Osteocyte (in vitro differentiated cells): Measurements from ENCODE around the gene INTS12. TPM values are rescaled to one million over a fixed set of nuclear protein-coding genes. Genes with fewer than 3 reads are reported as not detected.
"Not testable (repeated sequence)": the region's sequence is repeated elsewhere in the genome, so short reads cannot be mapped to it uniquely, and the experiment has no call there.

Source experiments
- DNase-seq: peaks from one replicate; pipeline ENCODE4 v3.0.0; 2021; ENCODE audit warnings: mixed read lengths; ENCODE audit not compliant: unreplicated experiment; ENCODE audit errors: extremely low spot score
- H3K27ac Mint-ChIP-seq: one replicate; pipeline ENCODE4 v1.8.0; 2021; ENCODE audit warnings: mild to moderate bottlenecking, mixed read lengths; ENCODE audit not compliant: unreplicated experiment
- H3K27me3 Mint-ChIP-seq: one replicate; pipeline ENCODE4 v1.8.0; 2021; ENCODE audit warnings: mixed read lengths; ENCODE audit not compliant: unreplicated experiment
- H3K36me3 Mint-ChIP-seq: one replicate; pipeline ENCODE4 v1.8.0; 2021; ENCODE audit warnings: mixed read lengths; ENCODE audit not compliant: unreplicated experiment
- H3K4me1 Mint-ChIP-seq: one replicate; pipeline ENCODE4 v1.8.0; 2021; ENCODE audit warnings: mixed read lengths; ENCODE audit not compliant: unreplicated experiment
- H3K4me3 Mint-ChIP-seq: one replicate; pipeline ENCODE4 v1.8.0; 2021; ENCODE audit warnings: mild to moderate bottlenecking, moderate library complexity, mixed read lengths; ENCODE audit not compliant: unreplicated experiment
- H3K9me3 Mint-ChIP-seq: one replicate; pipeline ENCODE4 v1.8.0; 2021; ENCODE audit warnings: mixed read lengths; ENCODE audit not compliant: unreplicated experiment
- CTCF ChIP-seq: fragments of 200-600 bp; sonication (generic); IDR thresholded peaks from 2 replicates; pipeline ENCODE4 v1.5.0; 2021; ENCODE audit warnings: antibody characterized with exemption, mild to moderate bottlenecking, moderate library complexity
- total RNA-seq: library from RNA; stranded (reverse); gene quantifications from 2 replicates; pipeline ENCODE4 v1.2.1, GENCODE V29; 2021

The INTS12 gene
- total RNA-seq, 1 donor from 2014 or later: 17.4 TPM

GRCh38 chr4:105741548-105741947, 33.1 kb upstream of the INTS12 start:
- Mint-ChIP-seq H3K36me3 (peaks cover 14% of the 10 kb centered on the region), H3K9me3 (peaks cover 23% of the 10 kb centered on the region), H3K27ac (peak overlapping the region; percentile 69), H3K27me3 (no peaks in the 10 kb centered on the region), H3K4me1 (peaks cover 12% of the 10 kb centered on the region), H3K4me3 (no peak overlapping the region)
- TF ChIP-seq CTCF: no peak
- DNase-seq: no peak

GRCh38 chr4:105735217-105735616, 26.7 kb upstream of the INTS12 start:
- H3K36me3 Mint-ChIP-seq: peaks cover 56% of the 10 kb centered on the region
- not testable (repeated sequence) for H3K27me3 Mint-ChIP-seq, H3K4me3 Mint-ChIP-seq, H3K27ac Mint-ChIP-seq, DNase-seq, H3K4me1 Mint-ChIP-seq
- peaks cover 48% of the 10 kb centered on the region for H3K9me3 Mint-ChIP-seq

- H3K4me3 Mint-ChIP-seq, DNase-seq, H3K27me3 Mint-ChIP-seq, H3K27ac Mint-ChIP-seq, H3K4me1 Mint-ChIP-seq: not testable (repeated sequence)
- peaks cover 27% of the 10 kb centered on the region for H3K9me3 Mint-ChIP-seq
- peaks cover 45% of the 10 kb centered on the region for H3K36me3 Mint-ChIP-seq
Observed at GRCh38 chr4:105729895-105730294, 21.4 kb upstream of the INTS12 start.

DNA sequence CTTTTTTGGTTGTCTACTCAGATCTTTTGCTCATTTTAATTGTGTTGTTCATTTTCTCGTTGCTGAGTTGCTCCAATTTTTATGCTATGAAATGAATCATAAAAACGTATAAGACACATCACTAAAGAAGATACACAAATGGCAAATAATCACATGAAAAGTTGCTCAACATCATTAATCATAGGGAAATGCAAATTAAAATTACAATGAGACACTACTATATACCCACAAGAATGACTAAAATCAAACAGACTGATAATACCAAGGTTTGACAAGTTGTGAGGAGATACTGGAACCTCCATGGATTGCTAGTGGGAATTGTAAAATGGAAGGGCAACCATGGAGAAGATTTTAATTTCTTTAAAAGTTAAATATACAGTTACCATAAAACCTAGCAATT, 17.1 kb upstream of the INTS12 start:
- H3K4me3 Mint-ChIP-seq: no peak overlapping the region
- no peaks in the 10 kb centered on the region for H3K4me1 Mint-ChIP-seq
- DNase-seq: no peak
- no peak for TF ChIP-seq CTCF
- H3K27ac Mint-ChIP-seq: no peak overlapping the region
- no peaks in the 10 kb centered on the region for H3K27me3 Mint-ChIP-seq
- peaks cover 14% of the 10 kb centered on the region for H3K36me3 Mint-ChIP-seq
- peaks cover 5% of the 10 kb centered on the region for H3K9me3 Mint-ChIP-seq

DNA sequence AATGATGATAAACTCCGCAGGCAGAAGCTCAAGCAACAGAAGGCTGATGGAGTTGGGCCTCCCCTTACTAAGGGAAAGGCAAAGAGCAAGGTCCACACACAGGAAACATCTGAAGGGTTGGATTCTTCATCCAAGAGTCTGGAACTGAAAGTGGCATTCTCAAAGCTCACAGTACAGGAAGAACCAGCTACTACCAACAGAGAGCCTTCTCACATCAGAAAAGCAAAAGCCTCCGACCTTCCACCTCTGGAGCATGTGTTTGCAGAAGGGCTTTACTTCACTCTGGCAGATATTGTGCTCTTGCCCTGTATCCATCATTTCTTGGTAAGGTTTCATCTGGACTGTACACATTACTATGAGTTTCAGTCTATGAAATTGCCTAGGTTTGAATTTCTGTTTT, 10.7 kb upstream of the INTS12 start:
- no peaks in the 10 kb centered on the region for H3K36me3 Mint-ChIP-seq
- H3K4me3 Mint-ChIP-seq: no peak overlapping the region
- H3K4me1 Mint-ChIP-seq: no peaks in the 10 kb centered on the region
- no peaks in the 10 kb centered on the region for H3K9me3 Mint-ChIP-seq
- DNase-seq: no peak
- H3K27ac Mint-ChIP-seq: no peak overlapping the region
- no peaks in the 10 kb centered on the region for H3K27me3 Mint-ChIP-seq
- no peak for TF ChIP-seq CTCF

DNA sequence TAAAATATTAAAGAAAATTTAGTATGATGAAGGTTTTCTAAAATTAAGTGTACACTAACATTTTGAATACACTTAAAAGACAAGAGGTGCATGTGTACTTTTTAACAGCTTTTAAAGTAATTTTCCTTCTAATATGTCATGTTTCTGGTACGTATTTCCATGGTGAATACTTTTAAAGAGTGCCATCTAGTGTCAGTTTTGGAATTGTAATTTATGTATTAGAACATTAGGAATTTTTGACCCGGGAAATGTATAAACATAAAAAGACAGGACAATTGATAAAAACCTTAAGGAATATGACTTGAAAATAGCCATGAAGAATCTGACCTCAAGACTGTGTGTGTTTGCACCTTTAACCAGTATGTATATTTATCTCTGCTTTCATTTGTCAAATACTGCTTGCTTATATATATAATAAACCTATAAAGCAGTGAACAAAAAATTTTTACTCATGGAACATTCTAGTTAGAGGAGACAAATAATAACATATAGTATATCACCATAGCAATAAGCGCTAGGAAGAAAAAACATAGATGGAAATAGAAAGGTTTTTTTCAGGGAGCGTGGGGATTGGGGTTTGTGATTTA, 7.3 kb upstream of the INTS12 start:
- TF ChIP-seq CTCF: peak; percentile 65
- Mint-ChIP-seq H3K36me3 (no peaks in the 10 kb centered on the region), H3K9me3 (no peaks in the 10 kb centered on the region), H3K4me3 (no peak overlapping the region), H3K27me3 (no peaks in the 10 kb centered on the region), H3K4me1 (peaks cover 4% of the 10 kb centered on the region), H3K27ac (no peak overlapping the region)
- DNase-seq: no peak
